HL-60 (cell line): Measurements from ENCODE around the gene SMARCAD1.

Experiments
- CTCF ChIP-seq: IDR thresholded peaks from one replicate; pipeline ENCODE4 v1.5.1; 2011; ENCODE audit warnings: low read length, control low read depth, inconsistent platforms; ENCODE audit not compliant: insufficient read depth
- POLR2AphosphoS5 ChIP-seq: IDR thresholded peaks from 2 replicates; pipeline ENCODE4 v1.6.1; 2012; ENCODE audit warnings: low read depth
- REST ChIP-seq: IDR thresholded peaks from 2 replicates; pipeline ENCODE4 v1.6.1; 2012; ENCODE audit warnings: low read depth; ENCODE audit not compliant: insufficient replicate concordance
- SPI1 ChIP-seq: IDR thresholded peaks from 2 replicates; pipeline ENCODE4 v1.6.1; 2012; ENCODE audit warnings: low read depth, mild to moderate bottlenecking, borderline replicate concordance

- no peak for TF ChIP-seq CTCF
- no peak for TF ChIP-seq POLR2AphosphoS5
- no peak for TF ChIP-seq REST
- no peak for TF ChIP-seq SPI1
Observed at GRCh38 chr4:94228493-94229216, 21.0 kb downstream of the SMARCAD1 start.
